ENCODE data around the gene ATXN1.

GRCh38 chr6:16679050-16679449 lies 82.2 kb downstream of the ATXN1 start:
- TF ChIP-seq, protein P1, sequence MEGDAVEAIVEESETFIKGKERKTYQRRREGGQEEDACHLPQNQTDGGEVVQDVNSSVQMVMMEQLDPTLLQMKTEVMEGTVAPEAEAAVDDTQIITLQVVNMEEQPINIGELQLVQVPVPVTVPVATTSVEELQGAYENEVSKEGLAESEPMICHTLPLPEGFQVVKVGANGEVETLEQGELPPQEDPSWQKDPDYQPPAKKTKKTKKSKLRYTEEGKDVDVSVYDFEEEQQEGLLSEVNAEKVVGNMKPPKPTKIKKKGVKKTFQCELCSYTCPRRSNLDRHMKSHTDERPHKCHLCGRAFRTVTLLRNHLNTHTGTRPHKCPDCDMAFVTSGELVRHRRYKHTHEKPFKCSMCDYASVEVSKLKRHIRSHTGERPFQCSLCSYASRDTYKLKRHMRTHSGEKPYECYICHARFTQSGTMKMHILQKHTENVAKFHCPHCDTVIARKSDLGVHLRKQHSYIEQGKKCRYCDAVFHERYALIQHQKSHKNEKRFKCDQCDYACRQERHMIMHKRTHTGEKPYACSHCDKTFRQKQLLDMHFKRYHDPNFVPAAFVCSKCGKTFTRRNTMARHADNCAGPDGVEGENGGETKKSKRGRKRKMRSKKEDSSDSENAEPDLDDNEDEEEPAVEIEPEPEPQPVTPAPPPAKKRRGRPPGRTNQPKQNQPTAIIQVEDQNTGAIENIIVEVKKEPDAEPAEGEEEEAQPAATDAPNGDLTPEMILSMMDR (IDR thresholded peaks at IDR 0.05), result no peak
- TF ChIP-seq POLR2A (IDR thresholded peaks at IDR 0.05; ENCODE audit: low read depth), result no peak
